K562 (cell line): ENCODE data around the gene ZNF628. TPM values are rescaled to one million over a fixed set of nuclear protein-coding genes. Genes with fewer than 3 reads are reported as not detected.

Experiments
- ATAC-seq: fragments of 200-7000 bp; cut with Tn5 transposase; 3 replicates; pipeline ENCODE4 v1.9.1; 2020; ENCODE audit warnings: moderate library complexity
- BruUV-seq: library from RNA; stranded (reverse); fragments of 400-500 nt; replicated peaks from 2 replicates; lab custom pipeline; 2021; lab: Mats Ljungman, UMichigan
- CTCF ChIA-PET: fragments of 300-600 bp; formaldehyde crosslinking; extraction: SDS; loops from one replicate; lab custom pipeline; 2021; ENCODE audit warnings: low intra/inter-chr PET ratio; lab: Yijun Ruan, JAX
- POLR2A ChIA-PET: fragments of 300-600, 350-650 bp; sonication (Branson Sonifier 250); formaldehyde crosslinking; extraction: SDS; loops from one replicate; lab custom pipeline; 2021; ENCODE audit warnings: antibody characterized with exemption, inconsistent platforms; lab: Yijun Ruan, JAX
- DNase-seq, 4 experiments: peaks; one replicate each; pipeline versions ENCODE4 v3.0.0 to v3.0.0-alpha.2; 2011 to 2018; ENCODE audit warnings: low spot score in 3 of 4, mixed read lengths in 3 of 4; ENCODE audit errors: extremely low read depth in 1 of 4
- FAIRE-seq: peaks from 2 replicates; lab custom pipeline; 2011; peaks lifted over from hg19 to GRCh38; lab: Jason Lieb, UNC
- H2AFZ ChIP-seq: 2 replicates; pipeline ENCODE4 v1.6.0; 2011; ENCODE audit warnings: low read depth, low read length, control low read depth, inconsistent platforms
- H3K27ac ChIP-seq: fragments of 200-600 bp; 3 replicates; pipeline ENCODE4 v1.8.0; 2011; ENCODE audit warnings: low read depth, mild to moderate bottlenecking, control low read depth, inconsistent platforms, low read length, moderate library complexity, mixed read lengths; ENCODE audit errors: extremely low read depth
- H3K27me3 ChIP-seq, 2 experiments: fragments of 300-600 bp in 1 of 2; 2 replicates in 1 of 2; 3 replicates in 1 of 2; pipeline versions ENCODE4 v1.6.0 to v1.8.0; 2011; ENCODE audit warnings: inconsistent platforms in 2 of 2, low read length in 2 of 2, mild to moderate bottlenecking in 1 of 2, mixed read lengths in 1 of 2, moderate library complexity in 1 of 2; ENCODE audit not compliant: control insufficient read depth in 2 of 2, insufficient read depth in 2 of 2
- H3K36me3 ChIP-seq: fragments of 300-600 bp; 3 replicates; pipeline ENCODE4 v1.8.0; 2011; ENCODE audit warnings: mild to moderate bottlenecking, low read length, inconsistent platforms; ENCODE audit not compliant: control insufficient read depth, insufficient read depth
- H3K4me1 ChIP-seq, 2 experiments: fragments of 200-600 bp in 1 of 2; replicated peaks in 1 of 2; 2 replicates in 1 of 2; 3 replicates in 1 of 2; pipeline versions ENCODE4 v1.5.1 to v1.8.0; 2011; ENCODE audit warnings: inconsistent platforms in 2 of 2, low read length in 2 of 2, mild to moderate bottlenecking in 1 of 2, mixed read lengths in 1 of 2, moderate library complexity in 1 of 2; ENCODE audit not compliant: control insufficient read depth in 2 of 2, insufficient read depth in 2 of 2
- H3K4me2 ChIP-seq: 2 replicates; pipeline ENCODE4 v1.6.1; 2011; ENCODE audit warnings: low read length, control low read depth, inconsistent platforms, mixed read lengths; ENCODE audit not compliant: insufficient read depth
- H3K4me3 ChIP-seq: fragments of 200-600 bp; sonication (generic), shearing (Covaris generic); 2 replicates; pipeline ENCODE4 v1.5.1; 2016; ENCODE audit warnings: control low read depth, inconsistent platforms
- H3K79me2 ChIP-seq: fragments of 200-600 bp; 3 replicates; pipeline ENCODE4 v1.8.0; 2011; ENCODE audit warnings: low read length, inconsistent platforms; ENCODE audit not compliant: control insufficient read depth, insufficient read depth
- H3K9ac ChIP-seq, 2 experiments: 2 replicates each; pipeline versions ENCODE4 v1.6.0 to v1.6.1; 2011; ENCODE audit warnings: low read depth in 2 of 2, low read length in 2 of 2, control low read depth in 1 of 2, inconsistent platforms in 1 of 2, mild to moderate bottlenecking in 1 of 2, mixed read lengths in 1 of 2; ENCODE audit not compliant: insufficient read depth in 1 of 2
- H3K9me1 ChIP-seq: one replicate; pipeline ENCODE4 v1.6.0; 2011; ENCODE audit warnings: inconsistent platforms, mild to moderate bottlenecking, low read length, moderate library complexity; ENCODE audit not compliant: control insufficient read depth, insufficient read depth
- H3K9me3 ChIP-seq: replicated peaks from 2 replicates; pipeline ENCODE4 v1.5.1; 2011; ENCODE audit warnings: low read depth, low read length, inconsistent platforms; ENCODE audit not compliant: control insufficient read depth, insufficient read depth
- H4K20me1 ChIP-seq: replicated peaks from 2 replicates; pipeline ENCODE4 v1.6.1; 2011; ENCODE audit warnings: low read length, inconsistent platforms, mixed read lengths; ENCODE audit not compliant: control insufficient read depth, insufficient read depth
- BCOR ChIP-seq: fragments of 450-650 bp; IDR thresholded peaks from 2 replicates; pipeline ENCODE4 v1.6.1; 2016
- BMI1 ChIP-seq: fragments of 150-350 bp; IDR thresholded peaks from 2 replicates; pipeline ENCODE4 v1.6.1; 2014; ENCODE audit warnings: low read length
- CEBPG ChIP-seq, 3 experiments: fragments of 200-800 bp in 1 of 3; sonication (Bioruptor generic) in 1 of 3; sonication (generic) in 1 of 3; formaldehyde crosslinking in 1 of 3; IDR thresholded peaks in 2 of 3; conservative IDR thresholded peaks in 1 of 3; 2 replicates each; pipeline versions ENCODE4 v1.6.1 to v1.8.0; 2016 to 2022; ENCODE audit warnings: missing compliant biosample characterization in 2 of 3, missing genetic modification characterization in 2 of 3, mild to moderate bottlenecking in 1 of 3, missing genetic modification reagents in 1 of 3
- DEAF1 ChIP-seq: fragments of 450-650 bp; formaldehyde crosslinking; IDR thresholded peaks from 2 replicates; pipeline ENCODE4 v1.4.0; 2020; ENCODE audit warnings: mild to moderate bottlenecking, moderate library complexity
- EGR1 ChIP-seq: fragments of 450-650 bp; conservative IDR thresholded peaks from 2 replicates; pipeline ENCODE4 v1.6.1; 2017; ENCODE audit warnings: mild to moderate bottlenecking
- ELF4 ChIP-seq: fragments of 450-650 bp; formaldehyde crosslinking; IDR thresholded peaks from 2 replicates; pipeline ENCODE4 v1.4.0; 2022; ENCODE audit warnings: missing genetic modification characterization
- FOXA1 ChIP-seq: fragments of 450-650 bp; IDR thresholded peaks from 2 replicates; pipeline ENCODE4 v1.6.1; 2016; ENCODE audit warnings: mild to moderate bottlenecking, borderline replicate concordance
- HMGN3 ChIP-seq: IDR thresholded peaks from 2 replicates; pipeline ENCODE4 v1.6.1; 2011; ENCODE audit warnings: borderline replicate concordance, low read depth, mild to moderate bottlenecking, mixed read lengths, low read length; ENCODE audit not compliant: insufficient read length; ENCODE audit errors: extremely low read depth
- KLF16 ChIP-seq: IDR thresholded peaks from 2 replicates; pipeline ENCODE4 v1.6.1; 2016; ENCODE audit warnings: antibody characterized with exemption
- MXI1 ChIP-seq: IDR thresholded peaks from 2 replicates; pipeline ENCODE4 v1.6.1; 2011; ENCODE audit warnings: low read depth, mild to moderate bottlenecking, improper control_type of control experiment, low read length
- NBN ChIP-seq: fragments of 450-650 bp; IDR thresholded peaks from 2 replicates; pipeline ENCODE4 v1.6.1; 2016; ENCODE audit warnings: low read depth, mild to moderate bottlenecking
- NFE2 ChIP-seq: IDR thresholded peaks from 2 replicates; pipeline ENCODE4 v1.6.1; 2014; ENCODE audit warnings: antibody characterized with exemption, low read depth
- SMAD4 ChIP-seq: fragments of 250-450 bp; sonication (Bioruptor Pico); conservative IDR thresholded peaks from 2 replicates; pipeline ENCODE4 v1.8.0; 2021; ENCODE audit warnings: inconsistent platforms, mild to moderate bottlenecking, moderate library complexity
- ZBTB1 ChIP-seq: sonication (generic); formaldehyde crosslinking; IDR thresholded peaks from 2 replicates; pipeline ENCODE4 v1.8.1; 2023; ENCODE audit warnings: missing genetic modification reagents, low read depth, mild to moderate bottlenecking, borderline replicate concordance
- ZFP1 ChIP-seq: fragments of 450-650 bp; formaldehyde crosslinking; IDR thresholded peaks from 2 replicates; pipeline ENCODE4 v1.4.0; 2020; ENCODE audit warnings: mild to moderate bottlenecking, mixed read lengths
- ZNF766 ChIP-seq: fragments of 200-800 bp; sonication (Bioruptor generic); conservative IDR thresholded peaks from 2 replicates; pipeline ENCODE4 v1.6.1; 2016; ENCODE audit warnings: missing genetic modification characterization, missing compliant biosample characterization
- WGBS: fragments of 100-300 bp; shearing (Covaris generic); methylation state at CpG from one replicate; pipeline ENCODE4 v1.1.6; 2016; ENCODE audit warnings: low coverage, mixed read lengths; ENCODE audit not compliant: insufficient coverage; ENCODE audit errors: missing lambda C conversion rate; 5-methylcytosine and 5-hydroxymethylcytosine counted together
- in situ Hi-C: fragments of 300-500 bp; cut with MboI; formaldehyde crosslinking; loops from 4 replicates; pipeline ENCODE4 v1.15.0; 2018; ENCODE audit warnings: inconsistent platforms, mixed read lengths
- intact Hi-C: fragments of 100-400 bp; cut with micrococcal nuclease; formaldehyde crosslinking; loops from 2 replicates; pipeline ENCODE4 v1.14.2; 2022
- polyA plus RNA-seq, 8 experiments: library from polyadenylated mRNA; depleted of rRNA in 4 of 8; stranded (reverse) in 5 of 8; unstranded in 3 of 8; fragments of >200 nt; fragmentation: Nextera tagmentation in 2 of 8; fragmentation: Illumina TruSeq in 1 of 8; extraction: Ambion mirVana in 2 of 8; extraction: Trizol in 1 of 8; gene quantifications; 2 replicates each; pipeline versions ENCODE4 v1.2.1 to v1.2.3, GENCODE V29; 2011 to 2014; ENCODE audit warnings: inconsistent platforms in 1 of 8, missing spikeins in 1 of 8
- total RNA-seq, 7 experiments: library from RNA; depleted of rRNA in 6 of 7; stranded (reverse); fragments of >200 nt in 6 of 7; fragmentation: Illumina TruSeq in 2 of 7; extraction: Trizol in 2 of 7; gene quantifications; 2 replicates each; pipeline versions ENCODE4 v1.2.1 to v1.2.3, GENCODE V29; 2011 to 2021; ENCODE audit warnings: low replicate concordance in 1 of 7
- TF ChIP-seq, protein P1 (sequence below): sonication (generic); formaldehyde crosslinking; IDR thresholded peaks from 2 replicates; pipeline ENCODE4 v1.9.0; 2022; ENCODE audit warnings: mild to moderate bottlenecking, missing genetic modification reagents
- TF ChIP-seq, protein P2 (sequence below): fragments of 250-450 bp; sonication (Bioruptor Pico); IDR thresholded peaks from 2 replicates; pipeline ENCODE4 v1.5.0; 2021
- TF ChIP-seq, protein P3 (sequence below): IDR thresholded peaks from 2 replicates; pipeline ENCODE4 v1.6.1; 2016; ENCODE audit warnings: missing genetic modification characterization, missing compliant biosample characterization

The ZNF628 gene
- total and polyA plus RNA-seq, 9 of the 15 experiments (the other 6 are each of a cell fraction or from before 2014, with no cell fraction given) = 0.13 to 13.6 (median 2.2) TPM; not detected in 3

- 61% methylated on average over 5 of the region's 9 CpGs for WGBS
- TF ChIP-seq ELF4 (CRISPR knock-in tag) (no peak), ZFP1 (CRISPR knock-in tag) (no peak), NFE2 (no peak), MXI1 (no peak), BMI1 (no peak), HMGN3 (no peak), KLF16 (no peak), CEBPG (CRISPR knock-in tag; IDR thresholded peaks at IDR 0.05) (no peak), CEBPG (tag; conservative IDR thresholded peaks at IDR 0.05 in 1 of 2, IDR thresholded peaks at IDR 0.05 in 1 of 2) (no peak), ZNF766 (no peak), ZBTB1 (no peak), BCOR (peak; percentile 34; the same call in 1 of the 2 replicates), DEAF1 (CRISPR knock-in tag) (no peak), FOXA1 (no peak), SMAD4 (CRISPR knock-in tag) (no peak), NBN (no peak), EGR1 (no peak)
- TF ChIP-seq, protein P1, sequence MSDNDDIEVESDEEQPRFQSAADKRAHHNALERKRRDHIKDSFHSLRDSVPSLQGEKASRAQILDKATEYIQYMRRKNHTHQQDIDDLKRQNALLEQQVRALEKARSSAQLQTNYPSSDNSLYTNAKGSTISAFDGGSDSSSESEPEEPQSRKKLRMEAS (CRISPR knock-in tag) = no peak
- TF ChIP-seq, protein P2, sequence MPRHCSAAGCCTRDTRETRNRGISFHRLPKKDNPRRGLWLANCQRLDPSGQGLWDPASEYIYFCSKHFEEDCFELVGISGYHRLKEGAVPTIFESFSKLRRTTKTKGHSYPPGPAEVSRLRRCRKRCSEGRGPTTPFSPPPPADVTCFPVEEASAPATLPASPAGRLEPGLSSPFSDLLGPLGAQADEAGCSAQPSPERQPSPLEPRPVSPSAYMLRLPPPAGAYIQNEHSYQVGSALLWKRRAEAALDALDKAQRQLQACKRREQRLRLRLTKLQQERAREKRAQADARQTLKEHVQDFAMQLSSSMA (CRISPR knock-in tag) = no peak
- TF ChIP-seq, protein P3, sequence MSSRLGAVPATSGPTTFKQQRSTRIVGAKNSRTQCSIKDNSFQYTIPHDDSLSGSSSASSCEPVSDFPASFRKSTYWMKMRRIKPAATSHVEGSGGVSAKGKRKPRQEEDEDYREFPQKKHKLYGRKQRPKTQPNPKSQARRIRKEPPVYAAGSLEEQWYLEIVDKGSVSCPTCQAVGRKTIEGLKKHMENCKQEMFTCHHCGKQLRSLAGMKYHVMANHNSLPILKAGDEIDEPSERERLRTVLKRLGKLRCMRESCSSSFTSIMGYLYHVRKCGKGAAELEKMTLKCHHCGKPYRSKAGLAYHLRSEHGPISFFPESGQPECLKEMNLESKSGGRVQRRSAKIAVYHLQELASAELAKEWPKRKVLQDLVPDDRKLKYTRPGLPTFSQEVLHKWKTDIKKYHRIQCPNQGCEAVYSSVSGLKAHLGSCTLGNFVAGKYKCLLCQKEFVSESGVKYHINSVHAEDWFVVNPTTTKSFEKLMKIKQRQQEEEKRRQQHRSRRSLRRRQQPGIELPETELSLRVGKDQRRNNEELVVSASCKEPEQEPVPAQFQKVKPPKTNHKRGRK (tag) = peak; percentile 38; the same call in 1 of the 2 replicates
These were observed 26.0 kb downstream of the ZNF628 start for GRCh38 chr19:55502197-55502952.

More at GRCh38 chr19:55502197-55502952, 26.0 kb downstream of the ZNF628 start:
- Histone ChIP-seq H3K36me3 (no peaks in the 10 kb centered on the region), H3K4me3 (no peak overlapping the region), H3K4me1 (peaks cover 4 to 22% of the 10 kb centered on the region in 2 experiments; a peak in 4 of 5 replicates), H4K20me1 (no peaks in the 10 kb centered on the region), H3K4me2 (no peak overlapping the region), H3K79me2 (no peaks in the 10 kb centered on the region), H2AFZ (no peak overlapping the region), H3K9ac (no peak overlapping the region), H3K9me1 (no peaks in the 10 kb centered on the region), H3K27me3 (no peaks in the 10 kb centered on the region; a peak in 1 of 5 replicates), H3K9me3 (no peaks in the 10 kb centered on the region; the same call in 1 of the 2 replicates), H3K27ac (no peak overlapping the region)
- BruUV-seq = no TSS peak
- no peak for ATAC-seq
- no peak for FAIRE-seq
- ChIA-PET POLR2A (interaction anchor here (0.6 to 1.8 kb wide), 4 partner anchors 15 to 96 kb away, joined by 3 to 5 read pairs (median 4); partner anchors contain the start of gene UBE2S), CTCF (interaction anchor here (1.1 kb wide), 1 partner anchor 357 kb away, joined by 3 read pairs; no protein-coding TSS in a partner anchor)
- in situ Hi-C loops = no loop called here
- DNase-seq = no peak
- intact Hi-C loops = loop anchor here (10.0 kb wide), 1 partner anchor 348 kb away; the partner anchor contains the start of gene TNNI3
